ENCODE results near the gene TSBP1.

DNA sequence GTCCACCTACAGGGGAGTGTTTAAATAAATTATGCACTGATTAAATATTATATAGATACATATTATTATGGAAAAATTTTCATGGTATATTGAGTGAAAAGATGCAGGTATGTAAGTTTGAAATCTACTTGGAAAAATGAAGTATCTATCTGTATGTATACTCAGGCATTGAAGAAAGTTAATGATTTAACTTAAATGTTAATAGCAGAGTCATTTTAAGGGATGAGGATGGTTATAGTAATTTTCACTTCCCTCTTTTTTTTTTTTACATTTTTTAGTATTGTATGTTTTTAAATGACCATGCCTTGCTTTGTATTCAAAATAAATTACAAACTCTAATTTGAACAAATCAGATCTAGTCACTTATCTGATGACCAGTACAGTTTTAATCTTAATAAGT is 104.7 kb downstream of the TSBP1 start:
- TF ChIP-seq CTCF (conservative IDR thresholded peaks at IDR 0.05; ENCODE audit: low read length) = no peak
- no peak for TF ChIP-seq EZH2phosphoT487 (IDR thresholded peaks at IDR 0.05; ENCODE audit: borderline replicate concordance, low read depth, low read length)
